HCT116 (cell line): ENCODE results near the gene CCDC9. TPM values are rescaled to one million over a fixed set of nuclear protein-coding genes. Genes with fewer than 3 reads are reported as not detected.

ENCODE experiments used
- ATAC-seq: fragments of 200-7000 bp; cut with Tn5 transposase; 2 replicates; pipeline ENCODE4 v1.9.1; 2020; ENCODE audit warnings: mild to moderate bottlenecking, moderate library complexity
- BruUV-seq: library from RNA; stranded (reverse); fragments of 400-500 nt; replicated peaks from 2 replicates; lab custom pipeline; 2021; lab: Mats Ljungman, UMichigan
- CTCF ChIA-PET: fragments of 300-600 bp; sonication (Branson Sonifier 250); formaldehyde crosslinking; loops from one replicate; lab custom pipeline; 2021; ENCODE audit warnings: antibody characterized with exemption; lab: Charles Lee
- POLR2A ChIA-PET: fragments of 300-600, 350-600 bp; sonication (Branson Sonifier 250); formaldehyde crosslinking; loops from one replicate; lab custom pipeline; 2021; ENCODE audit warnings: antibody characterized with exemption; lab: Charles Lee
- RAD21 ChIA-PET, 2 experiments: fragments of 300-600 bp; sonication (Branson Sonifier 250); formaldehyde crosslinking; loops; one replicate each; lab custom pipeline; 2023; ENCODE audit warnings: low total read pairs in 2 of 2; ENCODE audit not compliant: uncharacterized antibody in 2 of 2, unreplicated experiment in 2 of 2, low non-redundant PET in 1 of 2; lab: Charles Lee
- DNase-seq: peaks from one replicate; pipeline ENCODE4 v3.0.0-alpha.2; 2010; ENCODE audit warnings: low read depth, low spot score
- H2AFZ ChIP-seq: fragments of 200-600 bp; shearing (Covaris generic), sonication (generic); 2 replicates; pipeline ENCODE4 v1.6.1; 2017; ENCODE audit warnings: low read depth, mixed run types, mixed read lengths, antibody characterized with exemption, low read length; ENCODE audit not compliant: poor library complexity, severe bottlenecking
- H3K27ac ChIP-seq: 2 replicates; pipeline ENCODE4 v1.5.1; 2012; ENCODE audit warnings: low read depth, low read length
- H3K27me3 ChIP-seq: fragments of 200-600 bp; sonication (generic); 2 replicates; pipeline ENCODE4 v1.6.1; 2016; ENCODE audit warnings: mixed run types, low read length, mixed read lengths; ENCODE audit not compliant: insufficient read depth
- H3K36me3 ChIP-seq, 2 experiments: fragments of 200-500 bp in 1 of 2; fragments of 200-600 bp in 1 of 2; sonication (Bioruptor generic) in 1 of 2; sonication (generic) in 1 of 2; 2 replicates each; pipeline versions ENCODE4 v1.5.1 to v1.6.1; 2014 to 2016; ENCODE audit warnings: low read length in 2 of 2, inconsistent platforms in 1 of 2, mixed read lengths in 1 of 2, mixed run types in 1 of 2; ENCODE audit not compliant: insufficient read depth in 2 of 2, control insufficient read depth in 1 of 2
- H3K4me1 ChIP-seq, 2 experiments: fragments of 200-600 bp in 1 of 2; sonication (generic) in 1 of 2; 2 replicates each; pipeline versions ENCODE4 v1.5.1 to v1.6.1; 2012 to 2017; ENCODE audit warnings: low read length in 2 of 2, inconsistent platforms in 1 of 2, mild to moderate bottlenecking in 1 of 2, mixed read lengths in 1 of 2, mixed run types in 1 of 2, moderate library complexity in 1 of 2; ENCODE audit not compliant: insufficient read depth in 2 of 2, control insufficient read depth in 1 of 2
- H3K4me2 ChIP-seq: fragments of 200-600 bp; sonication (generic); 2 replicates; pipeline ENCODE4 v1.6.1; 2017; ENCODE audit warnings: mixed run types, low read length, mixed read lengths
- H3K4me3 ChIP-seq, 2 experiments: fragments of 200-600 bp in 1 of 2; sonication (generic) in 1 of 2; replicated peaks in 1 of 2; 2 replicates each; pipeline ENCODE4 v1.5.1; 2011 to 2016; ENCODE audit warnings: low read length in 2 of 2, control low read depth in 1 of 2, low read depth in 1 of 2, mild to moderate bottlenecking in 1 of 2, mixed read lengths in 1 of 2, mixed run types in 1 of 2
- H3K79me2 ChIP-seq: fragments of 200-600 bp; sonication (generic); 2 replicates; pipeline ENCODE4 v1.6.1; 2017; ENCODE audit warnings: mild to moderate bottlenecking, mixed run types, low read length, moderate library complexity, mixed read lengths; ENCODE audit not compliant: insufficient read depth
- H3K9ac ChIP-seq: fragments of 200-600 bp; sonication (generic); 2 replicates; pipeline ENCODE4 v1.6.1; 2016; ENCODE audit warnings: low read length, mixed read lengths
- H3K9me2 ChIP-seq: fragments of 200-600 bp; sonication (generic), shearing (Covaris generic); 2 replicates; pipeline ENCODE4 v1.6.1; 2017; ENCODE audit warnings: mixed run types, mild to moderate bottlenecking, moderate library complexity; ENCODE audit not compliant: insufficient read depth
- H3K9me3 ChIP-seq, 2 experiments: fragments of 200-500 bp in 1 of 2; fragments of 200-600 bp in 1 of 2; sonication (Bioruptor generic) in 1 of 2; sonication (generic) in 1 of 2; 2 replicates each; pipeline ENCODE4 v1.6.1; 2014 to 2017; ENCODE audit warnings: low read length in 2 of 2, mixed read lengths in 2 of 2, inconsistent platforms in 1 of 2, low read depth in 1 of 2, mild to moderate bottlenecking in 1 of 2, mixed run types in 1 of 2, moderate library complexity in 1 of 2; ENCODE audit not compliant: control insufficient read depth in 1 of 2, insufficient read depth in 1 of 2
- H4K20me1 ChIP-seq: fragments of 200-600 bp; sonication (generic), shearing (Covaris generic); 2 replicates; pipeline ENCODE4 v1.6.1; 2017; ENCODE audit warnings: mixed run types, mild to moderate bottlenecking, moderate library complexity; ENCODE audit not compliant: insufficient read depth
- CBX3 ChIP-seq: IDR thresholded peaks from 2 replicates; pipeline ENCODE4 v1.6.1; 2012; ENCODE audit warnings: low read depth
- CTCF ChIP-seq, 3 experiments: fragments of 200-600 bp in 1 of 3; sonication (generic) in 1 of 3; IDR thresholded peaks in 2 of 3; conservative IDR thresholded peaks in 1 of 3; 2 replicates each; pipeline ENCODE4 v1.5.1; 2012 to 2017; ENCODE audit warnings: low read depth in 2 of 3, low read length in 2 of 3, antibody characterized with exemption in 1 of 3, borderline replicate concordance in 1 of 3, control low read depth in 1 of 3, mild to moderate bottlenecking in 1 of 3, mixed read lengths in 1 of 3, mixed run types in 1 of 3, moderate library complexity in 1 of 3; ENCODE audit not compliant: insufficient read depth in 1 of 3
- EGR1 ChIP-seq: IDR thresholded peaks from 2 replicates; pipeline ENCODE4 v1.6.1; 2012; ENCODE audit warnings: low read depth
- EZH2 ChIP-seq: fragments of 200-600 bp; sonication (generic); IDR thresholded peaks from 2 replicates; pipeline ENCODE4 v1.6.1; 2017; ENCODE audit warnings: antibody characterized with exemption, mixed run types
- FOSL1 ChIP-seq: IDR thresholded peaks from 2 replicates; pipeline ENCODE4 v1.6.1; 2012; ENCODE audit warnings: low read depth
- POLR2A ChIP-seq: IDR thresholded peaks from 2 replicates; pipeline ENCODE4 v1.7.0; 2011; ENCODE audit warnings: borderline replicate concordance; ENCODE audit not compliant: insufficient read depth, insufficient read length; ENCODE audit errors: extremely low read depth
- POLR2AphosphoS5 ChIP-seq: IDR thresholded peaks from 2 replicates; pipeline ENCODE4 v1.6.1; 2011; ENCODE audit warnings: mild to moderate bottlenecking, low read depth, low read length, moderate library complexity
- SIN3A ChIP-seq: IDR thresholded peaks from 2 replicates; pipeline ENCODE4 v1.6.1; 2012; ENCODE audit warnings: low read depth
- SP1 ChIP-seq: IDR thresholded peaks from 2 replicates; pipeline ENCODE4 v1.6.1; 2012; ENCODE audit warnings: low read depth
- SRF ChIP-seq: IDR thresholded peaks from 2 replicates; pipeline ENCODE4 v1.6.1; 2012; ENCODE audit warnings: low read depth
- TCF7L2 ChIP-seq: IDR thresholded peaks from 2 replicates; pipeline ENCODE4 v1.7.0; 2011; ENCODE audit warnings: borderline replicate concordance, inconsistent platforms; ENCODE audit not compliant: insufficient read depth, insufficient read length; ENCODE audit errors: extremely low read depth
- YY1 ChIP-seq: IDR thresholded peaks from 2 replicates; pipeline ENCODE4 v1.6.1; 2011; ENCODE audit warnings: low read length, low read depth, moderate library complexity, mild to moderate bottlenecking; ENCODE audit not compliant: insufficient replicate concordance; ENCODE audit errors: extremely low read depth
- intact Hi-C: fragments of 100-400 bp; cut with micrococcal nuclease; formaldehyde crosslinking; loops from 2 replicates; pipeline ENCODE4 v1.10.0; 2022
- total RNA-seq: library from RNA; stranded (reverse); gene quantifications from one replicate; pipeline ENCODE4 v1.2.1, GENCODE V29; 2021; ENCODE audit not compliant: unreplicated experiment
- TF ChIP-seq, protein P1 (sequence below): IDR thresholded peaks from 2 replicates; pipeline ENCODE4 v1.6.1; 2012
- TF ChIP-seq, protein P2 (sequence below): IDR thresholded peaks from 2 replicates; pipeline ENCODE4 v1.6.1; 2012
- TF ChIP-seq, protein P3 (sequence below): IDR thresholded peaks from 2 replicates; pipeline ENCODE4 v1.6.1; 2012; ENCODE audit warnings: low read depth

Gene CCDC9
- total RNA-seq, 1 experiment from 2014 or later: 40.6 TPM

GRCh38 chr19:47264629-47265028 is 8.3 kb downstream of the CCDC9 start:
- no peak overlapping the region for H3K4me2 ChIP-seq
- ChIA-PET CTCF (no interaction called here), RAD21 (interaction anchor here in 1 of 2 experiments (0.6 kb wide), 1 partner anchor 9 kb away, joined by 3 read pairs; no protein-coding TSS in a partner anchor), POLR2A (no interaction called here)
- H4K20me1 ChIP-seq: no peaks in the 10 kb centered on the region
- TF ChIP-seq, protein P1, sequence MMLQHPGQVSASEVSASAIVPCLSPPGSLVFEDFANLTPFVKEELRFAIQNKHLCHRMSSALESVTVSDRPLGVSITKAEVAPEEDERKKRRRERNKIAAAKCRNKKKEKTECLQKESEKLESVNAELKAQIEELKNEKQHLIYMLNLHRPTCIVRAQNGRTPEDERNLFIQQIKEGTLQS: no peak
- no peak for TF ChIP-seq FOSL1
- TF ChIP-seq CTCF (IDR thresholded peaks at IDR 0.05 in 2 of 3, conservative IDR thresholded peaks at IDR 0.05 in 1 of 3; ENCODE audit: borderline replicate concordance in 1 of 3, insufficient read depth in 1 of 3, low read depth in 2 of 3, low read length in 2 of 3): no peak
- TF ChIP-seq YY1: no peak
- TF ChIP-seq, protein P2, sequence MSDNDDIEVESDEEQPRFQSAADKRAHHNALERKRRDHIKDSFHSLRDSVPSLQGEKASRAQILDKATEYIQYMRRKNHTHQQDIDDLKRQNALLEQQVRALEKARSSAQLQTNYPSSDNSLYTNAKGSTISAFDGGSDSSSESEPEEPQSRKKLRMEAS: no peak
- intact Hi-C loops: no loop called here
- peaks cover 4% of the 10 kb centered on the region; the same call in 1 of the 2 replicates for H3K79me2 ChIP-seq
- peaks cover 28 to 29% of the 10 kb centered on the region in 2 experiments; a peak in 3 of 4 replicates for H3K36me3 ChIP-seq
- ATAC-seq (no peak), DNase-seq (no peak)
- H3K9me3 ChIP-seq: no peaks in the 10 kb centered on the region
- no peaks in the 10 kb centered on the region for H3K9me2 ChIP-seq
- no peak overlapping the region for H2AFZ ChIP-seq
- no peak overlapping the region for H3K4me3 ChIP-seq
- H3K9ac ChIP-seq: no peak overlapping the region
- BruUV-seq: no TSS peak
- H3K27ac ChIP-seq: no peak overlapping the region
- H3K27me3 ChIP-seq: no peaks in the 10 kb centered on the region
- no peaks in the 10 kb centered on the region for H3K4me1 ChIP-seq

DNA sequence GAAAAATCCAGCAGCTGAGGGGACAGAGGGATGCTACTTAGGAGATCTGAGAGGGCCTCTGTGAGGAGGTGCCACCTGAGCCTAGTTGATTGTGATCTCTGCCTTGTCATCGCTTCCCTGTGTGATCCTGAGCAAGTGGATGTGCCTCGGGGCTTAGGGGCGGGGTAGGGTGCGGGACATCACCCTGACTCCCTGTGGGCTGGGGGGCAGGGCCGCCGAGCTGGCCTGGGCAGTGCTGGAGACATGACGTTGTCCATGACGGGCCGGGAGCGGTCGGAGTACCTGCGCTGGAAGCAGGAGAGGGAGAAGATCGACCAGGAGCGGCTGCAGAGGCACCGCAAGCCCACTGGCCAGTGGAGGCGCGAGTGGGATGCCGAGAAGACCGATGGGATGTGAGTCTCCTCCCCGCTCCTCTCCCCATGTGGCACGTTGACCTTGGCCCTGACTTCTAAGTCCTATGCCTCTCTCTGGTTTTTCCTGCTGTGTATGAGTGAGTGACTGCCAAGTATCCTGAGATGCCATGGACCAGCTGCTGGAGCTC is 10.1 kb downstream of the CCDC9 start:
- Histone ChIP-seq H4K20me1 (no peaks in the 10 kb centered on the region), H3K36me3 (peaks cover 16 to 20% of the 10 kb centered on the region in 2 experiments; a peak in 3 of 4 replicates), H3K4me1 (no peaks in the 10 kb centered on the region), H3K27me3 (no peaks in the 10 kb centered on the region), H3K79me2 (no peaks in the 10 kb centered on the region), H3K4me2 (no peak overlapping the region), H3K4me3 (no peak overlapping the region), H2AFZ (no peak overlapping the region), H3K9me3 (no peaks in the 10 kb centered on the region), H3K9ac (no peak overlapping the region), H3K27ac (no peak overlapping the region), H3K9me2 (no peaks in the 10 kb centered on the region)
- RAD21 ChIA-PET: no interaction called here
- CTCF ChIA-PET: no interaction called here
- ATAC-seq: no peak
- BruUV-seq: no TSS peak
- POLR2A ChIA-PET: interaction anchor here (1.2 kb wide), 1 partner anchor 8 kb away, joined by 4 read pairs; no protein-coding TSS in a partner anchor
- intact Hi-C loops: no loop called here
- no peak for DNase-seq
- no peak for TF ChIP-seq TCF7L2
- no peak for TF ChIP-seq POLR2A
- no peak for TF ChIP-seq SIN3A
- no peak for TF ChIP-seq EGR1
- TF ChIP-seq, protein P3, sequence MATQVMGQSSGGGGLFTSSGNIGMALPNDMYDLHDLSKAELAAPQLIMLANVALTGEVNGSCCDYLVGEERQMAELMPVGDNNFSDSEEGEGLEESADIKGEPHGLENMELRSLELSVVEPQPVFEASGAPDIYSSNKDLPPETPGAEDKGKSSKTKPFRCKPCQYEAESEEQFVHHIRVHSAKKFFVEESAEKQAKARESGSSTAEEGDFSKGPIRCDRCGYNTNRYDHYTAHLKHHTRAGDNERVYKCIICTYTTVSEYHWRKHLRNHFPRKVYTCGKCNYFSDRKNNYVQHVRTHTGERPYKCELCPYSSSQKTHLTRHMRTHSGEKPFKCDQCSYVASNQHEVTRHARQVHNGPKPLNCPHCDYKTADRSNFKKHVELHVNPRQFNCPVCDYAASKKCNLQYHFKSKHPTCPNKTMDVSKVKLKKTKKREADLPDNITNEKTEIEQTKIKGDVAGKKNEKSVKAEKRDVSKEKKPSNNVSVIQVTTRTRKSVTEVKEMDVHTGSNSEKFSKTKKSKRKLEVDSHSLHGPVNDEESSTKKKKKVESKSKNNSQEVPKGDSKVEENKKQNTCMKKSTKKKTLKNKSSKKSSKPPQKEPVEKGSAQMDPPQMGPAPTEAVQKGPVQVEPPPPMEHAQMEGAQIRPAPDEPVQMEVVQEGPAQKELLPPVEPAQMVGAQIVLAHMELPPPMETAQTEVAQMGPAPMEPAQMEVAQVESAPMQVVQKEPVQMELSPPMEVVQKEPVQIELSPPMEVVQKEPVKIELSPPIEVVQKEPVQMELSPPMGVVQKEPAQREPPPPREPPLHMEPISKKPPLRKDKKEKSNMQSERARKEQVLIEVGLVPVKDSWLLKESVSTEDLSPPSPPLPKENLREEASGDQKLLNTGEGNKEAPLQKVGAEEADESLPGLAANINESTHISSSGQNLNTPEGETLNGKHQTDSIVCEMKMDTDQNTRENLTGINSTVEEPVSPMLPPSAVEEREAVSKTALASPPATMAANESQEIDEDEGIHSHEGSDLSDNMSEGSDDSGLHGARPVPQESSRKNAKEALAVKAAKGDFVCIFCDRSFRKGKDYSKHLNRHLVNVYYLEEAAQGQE: no peak
- TF ChIP-seq SRF: no peak
- TF ChIP-seq POLR2AphosphoS5: no peak
- no peak for TF ChIP-seq CBX3
- TF ChIP-seq SP1: no peak
- TF ChIP-seq YY1: no peak
- TF ChIP-seq EZH2: no peak
